Epithelial cell of esophagus (primary cell): ENCODE data around the gene GPS1.

Source experiments
- DNase-seq: peaks from one replicate; pipeline ENCODE4 v3.0.0; 2010; ENCODE audit warnings: low read depth
- H3K4me3 ChIP-seq: 2 replicates; pipeline ENCODE4 v1.5.1; 2011; ENCODE audit warnings: mild to moderate bottlenecking, low read length, control low read depth
- CTCF ChIP-seq: IDR thresholded peaks from 2 replicates; pipeline ENCODE4 v1.5.1; 2011; ENCODE audit warnings: low read depth, mild to moderate bottlenecking, low read length, control low read depth, inconsistent platforms; ENCODE audit not compliant: insufficient read depth; ENCODE audit errors: missing control alignments

Gene GPS1

GRCh38 chr17:82019690-82020571 lies 31.8 kb upstream of the GPS1 start:
- peak; percentile 68 for TF ChIP-seq CTCF
- H3K4me3 ChIP-seq = no peak overlapping the region
- DNase-seq = peak; percentile 52

- H3K4me3 ChIP-seq = no peak overlapping the region
- TF ChIP-seq CTCF = no peak
- DNase-seq = no peak
These were observed 31.1 kb upstream of the GPS1 start for GRCh38 chr17:82020572-82021106.

- peak; percentile 91 for TF ChIP-seq CTCF
- peak overlapping the region; percentile 64 for H3K4me3 ChIP-seq
- peak; percentile 76 for DNase-seq
These were observed 30.4 kb upstream of the GPS1 start for GRCh38 chr17:82021107-82021899.

GRCh38 chr17:82021900-82022309 lies 29.8 kb upstream of the GPS1 start:
- H3K4me3 ChIP-seq = peak overlapping the region; percentile 64
- no peak for TF ChIP-seq CTCF
- no peak for DNase-seq

- no peak for TF ChIP-seq CTCF
- DNase-seq = no peak
- H3K4me3 ChIP-seq = peak within 1 kb of the TSS; percentile 64
These were observed 29.3 kb upstream of the GPS1 start, which contains the start of gene CENPX for GRCh38 chr17:82022310-82022980. Gene CENPX (minus strand): TSS chr17:82022878. CDS start chr17:82022861, 17 bp downstream.

GRCh38 chr17:82022981-82023446 lies 28.7 kb upstream of the GPS1 start, which contains the start of gene LRRC45:
Gene LRRC45 (plus strand): TSS chr17:82023305. CDS start chr17:82023644, 339 bp downstream.
- H3K4me3 ChIP-seq = peak within 1 kb of the TSS; percentile 64
- DNase-seq = peak; percentile 100
- TF ChIP-seq CTCF = no peak
